ENCODE data around the gene ATXN1. TPM values are rescaled to one million over a fixed set of nuclear protein-coding genes. Genes with fewer than 3 reads are reported as not detected.

ATXN1 gene
- total and polyA plus RNA-seq, 2 of the 8 experiments (the other 6 are each of a cell fraction or from before 2014, with no cell fraction given) = 1.6 to 4.0 TPM

DNA sequence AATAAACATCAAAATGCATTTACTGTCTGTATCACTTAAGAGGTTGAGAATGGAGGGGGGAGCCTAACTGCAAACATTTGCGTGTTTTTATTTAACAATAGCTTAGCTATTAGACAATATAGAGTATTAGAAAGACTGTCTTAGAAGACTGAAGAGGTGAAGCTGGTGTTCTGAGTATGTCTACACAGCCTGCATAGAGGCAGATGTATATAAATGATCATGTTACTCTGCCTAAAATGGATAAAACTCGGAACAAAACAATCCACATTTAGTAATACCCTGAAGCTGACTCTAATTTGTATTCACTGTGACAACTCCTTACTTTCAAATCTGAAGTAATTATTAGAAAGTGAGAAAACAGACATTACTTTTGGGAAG, 340.9 kb downstream of the ATXN1 start:
- Histone ChIP-seq H4K20me1 (replicated peaks in 1 of 2; ENCODE audit: control insufficient read depth in 1 of 2, insufficient read depth in 2 of 2, low read length in 2 of 2) (no peaks in the 10 kb centered on the region), H3K4me3 (ENCODE audit: extremely low read depth in 1 of 4, insufficient read depth in 2 of 4, low read depth in 3 of 4, low read length in 4 of 4) (no peak overlapping the region), H2BK20ac (ENCODE audit: low read length) (no peak overlapping the region), H3K27me3 (replicated peaks in 1 of 4; ENCODE audit: control insufficient read depth in 3 of 4, extremely low read depth in 1 of 4, insufficient read depth in 3 of 4, low read length in 3 of 4) (no peaks in the 10 kb centered on the region), H3K9me3 (ENCODE audit: insufficient read depth in 2 of 2, low read depth in 1 of 2, low read length in 1 of 2) (no peaks in the 10 kb centered on the region), H3K27ac (ENCODE audit: low read depth, low read length) (no peak overlapping the region), H3K79me1 (ENCODE audit: low read depth, low read length) (no peaks in the 10 kb centered on the region), H2BK120ac (replicated peaks; ENCODE audit: low read depth, low read length) (no peak overlapping the region), H4K8ac (ENCODE audit: extremely low read depth, insufficient read depth, low read length) (no peak overlapping the region), H4K91ac (replicated peaks; ENCODE audit: insufficient read length, low read length) (no peak overlapping the region), H2BK12ac (ENCODE audit: low read depth, low read length) (no peak overlapping the region), H3K14ac (ENCODE audit: insufficient read length) (no peak overlapping the region), H3K18ac (ENCODE audit: extremely low read depth, low read length) (no peak overlapping the region), H2BK5ac (ENCODE audit: low read depth, low read length) (no peak overlapping the region), H3K4me2 (ENCODE audit: insufficient read depth in 1 of 2, low read depth in 2 of 2, low read length in 2 of 2) (no peak overlapping the region), H2AFZ (ENCODE audit: low read length) (no peak overlapping the region), H3K23me2 (ENCODE audit: low read depth, low read length) (no peaks in the 10 kb centered on the region; the same call in 1 of the 2 replicates), H3K23ac (ENCODE audit: insufficient read length) (no peak overlapping the region), H3K56ac (replicated peaks; ENCODE audit: insufficient read length, low read depth, low read length) (no peak overlapping the region), H3K9ac (replicated peaks in 1 of 4; ENCODE audit: extremely low read depth in 1 of 4, low read depth in 3 of 4, low read length in 3 of 4) (no peak overlapping the region), H2AK5ac (ENCODE audit: low read depth, low read length) (no peak overlapping the region), H4K5ac (ENCODE audit: insufficient read length, low read depth, low read length) (no peak overlapping the region), H3K4ac (replicated peaks; ENCODE audit: insufficient read length, low read depth, low read length) (no peak overlapping the region), H2BK15ac (ENCODE audit: low read length) (no peak overlapping the region), H3K36me3 (ENCODE audit: control insufficient read depth in 2 of 4, insufficient read depth in 4 of 4, low read length in 3 of 4) (no peaks in the 10 kb centered on the region), H3K79me2 (ENCODE audit: control insufficient read depth in 1 of 2, insufficient read depth in 2 of 2, low read length in 2 of 2) (no peaks in the 10 kb centered on the region), H3K4me1 (replicated peaks in 1 of 4; ENCODE audit: control insufficient read depth in 3 of 4, insufficient read depth in 4 of 4, low read length in 3 of 4) (peaks cover 0 to 7% (median 2%) of the 10 kb centered on the region in 4 experiments; a peak in 2 of 7 replicates)
- no peak for DNase-seq (ENCODE audit: low read depth in 1 of 2, low spot score in 2 of 2)
- WGBS, 2 experiments (ENCODE audit: extremely low coverage in 1 of 2, insufficient coverage in 1 of 2, insufficient read length in 1 of 2, insufficient replicate concordance in 2 of 2, low coverage in 1 of 2, low lambda C conversion rate in 2 of 2, missing lambda C conversion rate in 1 of 2) = 80% methylated on average over 2 of the region's 2 CpGs; no CpG with 5 or more reads in 1 of the 2 experiments
- ChIA-PET POLR2A (ENCODE audit: partially characterized antibody) (no interaction called here), CTCF (ENCODE audit: partially characterized antibody) (interaction anchor here (0.7 to 3.7 kb wide), 4 partner anchors 11 to 94 kb away, joined by 3 to 24 read pairs (median 3); no protein-coding TSS in a partner anchor)
- TF ChIP-seq CHD1 (IDR thresholded peaks at IDR 0.05; ENCODE audit: low read depth, low read length) (no peak), RBBP5 (IDR thresholded peaks at IDR 0.05; ENCODE audit: borderline replicate concordance, low read depth, low read length) (no peak), SP1 (IDR thresholded peaks at IDR 0.05; ENCODE audit: low read depth, low read length) (no peak), ASH2L (IDR thresholded peaks at IDR 0.05; ENCODE audit: low read length) (no peak), POU5F1 (IDR thresholded peaks at IDR 0.05; ENCODE audit: low read depth, low read length) (no peak), CBX5 (IDR thresholded peaks at IDR 0.05; ENCODE audit: low read depth, low read length) (no peak), TCF12 (IDR thresholded peaks at IDR 0.05; ENCODE audit: low read depth, low read length) (no peak), USF2 (IDR thresholded peaks at IDR 0.05; ENCODE audit: low read length) (no peak), TAF1 (IDR thresholded peaks at IDR 0.05; ENCODE audit: low read depth, low read length) (no peak), RNF2 (IDR thresholded peaks at IDR 0.05; ENCODE audit: borderline replicate concordance, low read depth, low read length, missing control alignments, poor library complexity, severe bottlenecking) (no peak), KDM5A (IDR thresholded peaks at IDR 0.05; ENCODE audit: low read length) (no peak), HDAC6 (IDR thresholded peaks at IDR 0.05; ENCODE audit: low read depth, low read length) (no peak)
- TF ChIP-seq, protein P1, sequence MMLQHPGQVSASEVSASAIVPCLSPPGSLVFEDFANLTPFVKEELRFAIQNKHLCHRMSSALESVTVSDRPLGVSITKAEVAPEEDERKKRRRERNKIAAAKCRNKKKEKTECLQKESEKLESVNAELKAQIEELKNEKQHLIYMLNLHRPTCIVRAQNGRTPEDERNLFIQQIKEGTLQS (IDR thresholded peaks at IDR 0.05; ENCODE audit: insufficient read depth, low read depth, low read length) = no peak
- FAIRE-seq = no peak
